Transverse colon (tissue), 4 donors: ENCODE results near the gene FBXL13.

ENCODE experiments used
- EP300 ChIP-seq: sonication (generic); formaldehyde crosslinking; IDR thresholded peaks from one replicate; pipeline ENCODE4 v1.6.1; 2017; ENCODE audit warnings: antibody characterized with exemption, low read depth
- POLR2A ChIP-seq: fragments of 450-650 bp; IDR thresholded peaks from one replicate; pipeline ENCODE4 v1.6.1; 2016; ENCODE audit warnings: antibody characterized with exemption, mild to moderate bottlenecking, moderate library complexity
- POLR2AphosphoS5 ChIP-seq, 3 donors: sonication (generic); formaldehyde crosslinking; IDR thresholded peaks; one replicate each; pipeline ENCODE4 v1.6.1; 2016; ENCODE audit warnings: antibody characterized with exemption in 3 of 3
- TF ChIP-seq, protein P1 (sequence below), 5 experiments: fragments of 200-600 bp in 3 of 5; fragments of 450-650 bp in 2 of 5; sonication (generic) in 3 of 5; IDR thresholded peaks; 1 replicate in 2 of 5; 2 replicates in 3 of 5; pipeline ENCODE4 v1.5.1; 2016 to 2017; ENCODE audit warnings: antibody characterized with exemption in 5 of 5, inconsistent platforms in 3 of 5, mild to moderate bottlenecking in 2 of 5, moderate library complexity in 1 of 5

DNA sequence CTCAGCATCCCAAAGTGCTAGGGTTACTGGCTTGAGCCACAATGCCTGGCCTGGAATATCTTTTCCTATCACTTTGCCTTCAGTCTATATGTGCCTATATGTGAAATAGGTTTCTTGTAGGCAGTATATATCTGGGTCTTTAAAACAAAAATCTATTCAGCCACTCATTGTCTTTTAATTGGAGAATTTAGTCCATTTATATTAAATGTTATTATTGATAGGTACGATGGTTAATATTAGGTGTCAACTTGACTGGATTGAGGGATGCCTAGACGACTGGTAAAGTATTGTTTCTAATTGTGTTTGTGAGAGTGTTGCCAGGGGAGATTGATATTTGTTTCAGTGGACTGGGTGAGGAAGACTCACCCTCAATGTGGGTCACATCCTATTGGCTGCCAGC is 73.4 kb downstream of the FBXL13 start:
- TF ChIP-seq, protein P1, sequence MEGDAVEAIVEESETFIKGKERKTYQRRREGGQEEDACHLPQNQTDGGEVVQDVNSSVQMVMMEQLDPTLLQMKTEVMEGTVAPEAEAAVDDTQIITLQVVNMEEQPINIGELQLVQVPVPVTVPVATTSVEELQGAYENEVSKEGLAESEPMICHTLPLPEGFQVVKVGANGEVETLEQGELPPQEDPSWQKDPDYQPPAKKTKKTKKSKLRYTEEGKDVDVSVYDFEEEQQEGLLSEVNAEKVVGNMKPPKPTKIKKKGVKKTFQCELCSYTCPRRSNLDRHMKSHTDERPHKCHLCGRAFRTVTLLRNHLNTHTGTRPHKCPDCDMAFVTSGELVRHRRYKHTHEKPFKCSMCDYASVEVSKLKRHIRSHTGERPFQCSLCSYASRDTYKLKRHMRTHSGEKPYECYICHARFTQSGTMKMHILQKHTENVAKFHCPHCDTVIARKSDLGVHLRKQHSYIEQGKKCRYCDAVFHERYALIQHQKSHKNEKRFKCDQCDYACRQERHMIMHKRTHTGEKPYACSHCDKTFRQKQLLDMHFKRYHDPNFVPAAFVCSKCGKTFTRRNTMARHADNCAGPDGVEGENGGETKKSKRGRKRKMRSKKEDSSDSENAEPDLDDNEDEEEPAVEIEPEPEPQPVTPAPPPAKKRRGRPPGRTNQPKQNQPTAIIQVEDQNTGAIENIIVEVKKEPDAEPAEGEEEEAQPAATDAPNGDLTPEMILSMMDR (IDR thresholded peaks at IDR 0.05) = no peak
- TF ChIP-seq POLR2A (no peak), POLR2AphosphoS5 (IDR thresholded peaks at IDR 0.05) (no peak), EP300 (no peak)
